ENCODE measurements around the gene DDX51.

DDX51 gene

DNA sequence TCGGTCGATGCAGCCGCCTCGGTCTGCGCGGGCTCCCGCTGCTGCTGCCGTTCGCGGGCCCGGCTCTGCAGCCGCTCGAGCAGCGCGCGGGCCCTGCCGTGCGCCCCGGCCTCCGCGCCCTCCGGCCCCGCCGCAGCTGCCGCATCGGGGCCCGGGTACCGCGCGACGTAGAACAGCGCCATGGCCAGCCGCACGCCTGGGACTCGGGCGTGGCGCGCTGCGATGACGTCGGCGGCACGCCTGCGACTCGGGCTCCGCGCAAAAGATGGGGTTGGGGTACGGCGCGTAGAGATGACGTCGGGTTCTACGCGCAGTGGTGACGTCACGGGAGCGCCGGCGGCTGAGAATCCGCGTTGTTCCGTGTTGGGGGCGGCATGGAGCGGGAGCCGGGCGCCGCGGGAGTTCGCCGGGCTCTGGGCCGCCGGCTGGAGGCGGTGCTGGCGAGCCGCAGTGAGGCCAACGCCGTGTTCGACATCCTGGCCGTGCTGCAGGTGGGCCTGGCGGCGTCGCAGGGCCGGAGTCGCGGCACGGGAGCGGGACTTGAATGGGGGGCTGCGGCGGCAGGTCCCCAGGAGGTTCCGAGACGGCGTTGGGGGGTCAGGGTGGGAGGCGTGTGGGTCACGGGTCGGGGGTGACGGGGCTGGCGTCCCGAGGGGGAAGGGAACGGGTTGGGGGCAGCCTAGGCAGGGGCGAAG lies at the start of gene DDX51, which contains the start of gene NOC4L:
Gene DDX51 (minus strand): TSS at position 205 of the 695 bp plus-strand sequence. CDS start 23 bp downstream, at position 182.
Gene NOC4L (plus strand): TSS at position 343 of the 695 bp plus-strand sequence. CDS start 32 bp downstream, at position 375.
- peak; percentile 85 for DNase-seq (ENCODE audit: low read depth, low spot score)

DNA sequence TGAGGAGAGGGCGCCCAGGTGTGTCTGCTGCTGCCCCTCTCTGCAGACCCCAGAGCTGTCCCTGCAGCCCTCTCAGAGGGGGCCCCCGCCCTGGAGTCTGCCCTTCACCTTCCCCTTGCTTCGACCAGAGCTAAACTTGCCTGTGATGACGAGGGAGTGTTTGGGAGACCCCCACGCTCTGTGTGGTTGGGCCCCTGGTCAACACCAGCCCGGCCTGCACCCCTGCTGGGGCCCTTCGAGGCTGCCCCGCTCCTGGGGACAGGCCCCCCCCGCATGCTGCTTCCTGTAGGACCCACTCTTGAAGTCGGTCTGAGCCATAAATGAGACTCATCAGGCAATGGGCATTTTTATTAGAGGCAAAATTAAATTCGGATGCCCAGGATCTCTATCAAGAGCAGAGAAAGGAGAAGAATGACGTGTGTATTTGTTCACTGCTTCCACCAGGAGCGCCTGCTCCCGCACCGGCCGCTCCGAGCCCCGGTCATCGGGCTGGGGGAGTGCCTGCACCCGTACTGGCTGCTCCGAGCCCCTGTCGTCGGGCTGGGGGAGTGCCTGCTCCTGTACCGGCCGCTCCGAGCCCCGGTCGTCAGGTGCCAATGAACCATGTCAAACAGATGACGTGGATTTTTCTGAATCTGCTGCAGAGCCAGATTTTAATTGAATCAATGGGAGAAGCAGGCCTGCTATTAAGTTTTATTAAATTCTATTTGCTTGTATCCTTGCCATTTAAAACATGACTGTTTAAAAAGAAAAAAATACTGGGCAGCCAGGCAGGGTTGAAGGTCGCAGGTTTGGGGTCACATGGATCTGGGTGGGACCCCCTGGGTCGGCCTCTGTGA lies 47.8 kb upstream of the DDX51 start:
- no peak for DNase-seq (ENCODE audit: low read depth, low spot score)

- DNase-seq (ENCODE audit: low read depth, low spot score): no peak
These were observed 46.8 kb upstream of the DDX51 start for GRCh38 chr12:132190834-132191500.

DNA sequence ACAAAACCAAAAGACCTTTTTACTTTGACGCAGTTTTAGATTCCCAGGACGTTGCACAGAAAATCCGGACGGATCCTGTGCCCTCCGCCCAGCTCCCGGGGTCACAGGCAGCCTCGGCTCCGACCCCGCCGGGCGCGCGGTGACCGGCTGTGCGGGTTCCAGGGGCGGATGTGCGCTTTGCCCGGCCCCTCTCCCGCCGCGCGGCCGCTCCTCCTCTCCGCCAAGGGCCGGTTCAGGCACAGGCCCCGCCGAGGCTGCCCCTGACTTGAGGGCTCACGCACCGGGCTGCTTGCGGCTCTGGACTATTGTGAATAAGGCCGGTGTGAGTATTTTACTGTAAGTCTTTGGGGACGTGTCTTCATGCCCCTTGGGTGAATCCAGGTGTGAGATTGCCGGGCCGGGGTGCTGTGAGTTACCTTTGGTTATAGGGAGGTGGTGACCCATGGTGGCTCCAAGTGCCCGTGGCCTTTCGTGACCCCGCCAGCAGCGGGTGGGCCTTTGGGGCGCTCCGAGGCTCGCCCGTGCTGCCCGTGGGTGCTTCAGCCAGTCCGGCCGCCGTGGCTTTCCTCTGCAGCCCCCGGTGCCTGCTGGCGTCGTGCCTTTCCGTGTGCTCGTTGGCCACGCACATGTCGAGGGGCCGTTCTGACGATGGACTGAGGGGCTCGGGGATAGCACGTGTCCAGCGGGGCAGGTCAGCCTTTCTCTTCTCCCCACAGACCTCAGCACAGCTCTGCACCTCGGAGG lies 46.1 kb upstream of the DDX51 start:
- no peak for DNase-seq (ENCODE audit: low read depth, low spot score)

DNA sequence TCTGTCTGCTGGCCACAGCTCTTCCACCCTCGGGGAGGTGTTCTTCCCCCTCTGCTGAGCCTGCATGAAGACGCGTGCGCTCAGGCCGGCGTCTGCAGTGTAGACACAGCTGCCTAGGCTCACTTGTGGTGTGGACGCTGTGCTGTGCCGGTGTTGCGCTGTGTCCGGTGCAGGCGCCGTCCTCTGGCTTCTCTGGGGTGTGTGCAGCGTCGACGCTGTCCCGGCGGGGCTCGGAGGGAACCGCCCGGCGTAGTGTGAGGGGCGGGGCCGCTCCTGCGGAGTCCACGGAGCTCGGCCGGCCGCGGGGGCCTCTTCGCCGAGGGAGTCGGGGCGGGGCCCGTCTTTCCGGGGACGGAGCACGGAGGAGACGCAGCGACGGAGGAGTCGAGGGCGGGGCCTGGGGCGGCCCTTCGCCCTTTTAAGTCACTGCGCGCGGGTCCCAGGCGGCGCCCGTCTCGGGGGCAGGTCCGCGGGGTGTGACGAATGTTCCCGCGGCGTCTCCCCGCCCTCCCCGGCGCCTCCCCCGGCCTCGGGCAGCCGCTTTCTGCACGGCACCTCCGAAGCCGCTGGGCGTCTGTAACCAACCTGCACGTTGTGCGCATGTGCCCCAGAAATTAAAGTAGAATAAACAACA lies 45.4 kb upstream of the DDX51 start:
- DNase-seq (ENCODE audit: low read depth, low spot score): no peak

GRCh38 chr12:132188916-132189325 lies 44.8 kb upstream of the DDX51 start:
- DNase-seq (ENCODE audit: low read depth, low spot score): no peak

DNA sequence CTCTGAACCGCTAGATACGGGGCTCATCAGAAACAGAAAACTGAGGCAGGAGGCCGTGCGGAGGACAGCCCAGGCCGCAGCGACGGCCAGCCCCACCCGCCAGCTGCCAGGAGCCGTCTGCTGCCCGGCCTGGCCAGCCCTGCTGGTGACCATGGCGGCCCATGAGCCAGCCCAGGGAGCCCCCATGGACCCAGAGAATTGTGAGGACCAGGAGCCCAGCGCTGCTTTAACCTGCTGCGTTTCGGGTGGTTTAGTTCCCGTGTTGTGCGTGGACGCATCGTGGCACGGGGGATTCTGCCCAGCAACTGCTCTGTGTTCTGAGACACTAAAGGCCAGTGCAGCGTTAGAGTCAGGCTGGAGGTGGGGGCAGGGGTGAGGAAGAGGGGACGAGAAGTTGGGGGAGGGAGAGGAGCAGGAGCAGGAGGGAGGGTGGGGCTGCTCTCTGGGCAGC lies 44.4 kb upstream of the DDX51 start:
- no peak for DNase-seq (ENCODE audit: low read depth, low spot score)

- DNase-seq (ENCODE audit: low read depth, low spot score): no peak
These were observed 43.7 kb upstream of the DDX51 start for GRCh38 chr12:132187646-132188450.

DNA sequence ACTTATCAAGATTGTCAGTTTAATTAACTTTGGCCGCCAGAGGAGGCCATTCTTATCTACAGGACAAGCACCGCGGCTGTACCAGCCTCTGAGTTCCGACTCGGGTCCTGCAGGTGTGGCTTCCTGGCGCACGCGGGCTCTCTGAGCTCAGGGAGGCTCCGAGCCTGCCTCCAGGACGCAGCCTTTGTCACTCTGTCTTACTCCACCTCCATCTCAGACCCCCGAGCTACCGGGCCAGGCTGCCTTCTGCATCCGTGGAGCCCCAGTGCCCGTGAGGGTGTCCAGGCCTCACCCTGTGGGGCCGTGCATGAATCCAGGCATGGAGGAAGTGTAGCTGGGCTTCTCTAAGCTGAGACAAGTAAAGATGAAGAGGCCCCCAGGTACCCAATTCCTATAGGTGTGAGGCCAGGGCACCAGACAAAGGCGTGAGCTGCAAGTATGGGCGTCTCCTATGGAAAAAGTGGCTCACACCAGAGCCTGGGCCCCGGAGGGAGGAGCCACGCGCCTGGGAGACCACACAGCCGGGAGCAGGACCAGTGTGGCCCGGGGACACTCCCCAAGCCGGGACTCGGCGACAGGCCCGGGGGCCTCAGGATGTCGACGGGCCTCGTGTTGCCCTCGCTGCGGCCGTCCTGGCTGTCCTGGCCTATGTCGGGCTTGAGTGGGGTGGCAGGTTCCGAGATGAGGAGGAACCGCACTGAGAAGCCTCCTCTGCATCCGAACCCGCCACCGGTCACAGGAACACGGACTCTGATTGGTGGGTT lies 42.9 kb upstream of the DDX51 start:
- no peak for DNase-seq (ENCODE audit: low read depth, low spot score)

DNA sequence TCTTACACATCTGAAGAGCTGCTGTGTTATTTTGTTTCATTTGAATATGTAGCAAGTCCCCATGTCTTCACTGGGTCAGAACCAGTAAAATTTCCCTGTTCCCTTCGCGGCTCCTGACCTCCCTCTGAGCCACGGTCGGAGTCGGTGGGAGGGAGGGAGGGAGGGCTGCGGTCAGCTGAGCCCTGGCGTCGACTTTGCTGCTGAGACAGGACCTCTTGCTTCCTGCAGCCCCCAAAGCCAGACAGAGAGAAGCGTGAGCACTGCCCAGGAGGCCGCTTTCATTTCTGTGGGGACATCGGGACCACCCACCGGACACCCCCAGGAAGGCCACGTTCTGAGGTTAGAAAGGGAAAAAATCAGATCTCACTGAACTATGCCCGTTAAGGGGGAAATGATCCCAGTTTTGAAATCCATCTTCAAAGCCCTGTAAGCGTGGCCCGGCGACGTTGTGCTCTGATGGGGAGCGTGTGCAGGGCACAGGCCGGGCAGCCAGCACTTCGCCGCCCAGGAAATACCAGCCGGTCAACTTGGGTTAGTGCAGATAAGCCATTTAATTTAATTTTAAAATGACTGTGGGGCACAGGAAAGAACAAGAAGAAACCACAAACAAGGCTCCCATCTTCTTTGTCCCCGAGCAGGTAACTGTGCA lies 42.2 kb upstream of the DDX51 start:
- no peak for DNase-seq (ENCODE audit: low read depth, low spot score)

GRCh38 chr12:132185705-132186104 lies 41.6 kb upstream of the DDX51 start:
- no peak for DNase-seq (ENCODE audit: low read depth, low spot score)

- no peak for DNase-seq (ENCODE audit: low read depth, low spot score)
These were observed 38.7 kb upstream of the DDX51 start for GRCh38 chr12:132182711-132183365.

DNA sequence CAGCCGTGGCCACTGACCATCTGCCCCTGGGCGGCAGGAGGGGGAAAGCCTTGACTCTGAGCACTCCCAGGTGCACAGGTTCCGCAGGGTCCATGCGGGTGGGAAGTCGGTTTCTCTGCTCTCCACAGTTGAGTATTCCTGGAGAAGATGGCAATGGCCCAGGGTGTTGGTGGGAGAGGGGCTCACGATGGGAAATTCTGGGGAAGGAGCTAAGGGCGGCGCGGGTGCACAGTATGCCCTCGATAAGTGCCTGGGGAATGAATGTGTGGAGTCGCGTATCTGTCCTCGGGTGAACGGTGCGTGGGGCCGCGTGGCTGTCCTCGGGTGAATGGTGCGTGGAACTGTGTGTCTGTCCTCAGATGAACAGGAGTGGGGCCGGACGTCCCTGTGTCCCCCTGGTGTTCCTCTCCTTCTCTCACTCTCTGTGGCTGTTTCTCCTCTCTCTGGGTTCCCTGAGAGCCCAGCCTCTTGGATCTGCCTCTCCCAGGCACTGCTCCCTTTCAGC lies 38.1 kb upstream of the DDX51 start:
- no peak for DNase-seq (ENCODE audit: low read depth, low spot score)

DNA sequence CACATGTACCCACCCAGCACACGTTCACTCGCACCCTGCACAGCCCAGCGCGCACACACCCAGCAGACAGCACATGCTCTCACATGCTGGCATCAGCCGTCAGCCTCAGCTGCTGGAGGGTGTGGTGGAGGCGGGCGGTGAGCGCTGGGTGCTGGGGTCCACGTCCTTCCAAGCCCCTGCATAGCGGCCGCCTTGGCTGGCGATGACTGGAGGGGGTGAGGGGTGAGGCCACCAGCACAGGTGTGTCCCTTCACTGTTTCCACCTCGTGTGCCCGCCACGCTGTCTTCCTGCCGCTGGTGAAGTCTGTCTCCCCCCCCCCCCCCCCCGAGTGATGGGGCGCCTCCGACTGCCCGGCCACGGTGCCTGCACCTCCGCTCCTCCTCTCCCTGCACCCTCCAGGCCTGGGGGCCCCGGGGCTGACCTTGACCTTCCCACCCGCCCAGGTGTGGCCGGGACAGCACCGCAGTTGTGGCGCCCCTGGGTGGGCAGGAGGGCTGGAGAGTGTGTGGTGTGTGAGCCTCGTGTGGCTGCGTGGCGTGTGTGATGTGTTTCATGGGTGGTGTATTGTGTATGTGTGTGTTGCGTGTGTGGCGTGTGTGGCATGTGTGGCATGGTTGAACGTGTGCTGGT lies 37.6 kb upstream of the DDX51 start:
- no peak for DNase-seq (ENCODE audit: low read depth, low spot score)

- no peak for DNase-seq (ENCODE audit: low read depth, low spot score)
These were observed 36.8 kb upstream of the DDX51 start for GRCh38 chr12:132180648-132181546.
